H9 (cell line): ENCODE results near the gene TMEM187. TPM values are rescaled to one million over a fixed set of nuclear protein-coding genes. Genes with fewer than 3 reads are reported as not detected.

Experiments
- DNase-seq: peaks from one replicate; pipeline ENCODE4 v3.0.0-alpha.2; 2017
- H2AFZ ChIP-seq: one replicate; pipeline ENCODE4 v1.6.1; 2013; ENCODE audit warnings: mild to moderate bottlenecking, low read length, control low read depth, moderate library complexity
- H2AK5ac ChIP-seq: 2 replicates; pipeline ENCODE4 v1.6.1; 2013; ENCODE audit warnings: low read length, control low read depth, mixed read lengths; ENCODE audit not compliant: insufficient read length
- H2BK120ac ChIP-seq: one replicate; pipeline ENCODE4 v1.6.1; 2013; ENCODE audit warnings: low read depth, mild to moderate bottlenecking, low read length, control low read depth, inconsistent platforms; ENCODE audit not compliant: poor library complexity, severe bottlenecking
- H2BK12ac ChIP-seq: 2 replicates; pipeline ENCODE4 v1.6.1; 2013; ENCODE audit warnings: low read length, control low read depth, mixed read lengths, low read depth; ENCODE audit not compliant: insufficient read length
- H2BK15ac ChIP-seq: 2 replicates; pipeline ENCODE4 v1.6.1; 2013; ENCODE audit warnings: low read depth, low read length, control low read depth
- H2BK20ac ChIP-seq: one replicate; pipeline ENCODE4 v1.6.1; 2013; ENCODE audit warnings: low read depth, mild to moderate bottlenecking, low read length, control low read depth, inconsistent platforms; ENCODE audit not compliant: poor library complexity, severe bottlenecking
- H2BK5ac ChIP-seq: 2 replicates; pipeline ENCODE4 v1.6.1; 2013; ENCODE audit warnings: low read length, control low read depth, mixed read lengths; ENCODE audit not compliant: insufficient read length
- H3K14ac ChIP-seq: 2 replicates; pipeline ENCODE4 v1.6.1; 2013; ENCODE audit warnings: low read length, control low read depth; ENCODE audit not compliant: insufficient read depth
- H3K18ac ChIP-seq: 2 replicates; pipeline ENCODE4 v1.6.1; 2013; ENCODE audit warnings: low read depth, mild to moderate bottlenecking, mixed read lengths, low read length, control low read depth; ENCODE audit not compliant: insufficient read length
- H3K23ac ChIP-seq: 2 replicates; pipeline ENCODE4 v1.6.1; 2013; ENCODE audit warnings: low read length, control low read depth, mixed read lengths, low read depth; ENCODE audit not compliant: insufficient read length
- H3K23me2 ChIP-seq: 2 replicates; pipeline ENCODE4 v1.6.1; 2013; ENCODE audit warnings: low read depth, mild to moderate bottlenecking, mixed read lengths, low read length, control low read depth; ENCODE audit not compliant: insufficient read length, poor library complexity, severe bottlenecking
- H3K27ac ChIP-seq: 2 replicates; pipeline ENCODE4 v1.5.1; 2013; ENCODE audit warnings: low read length, control low read depth, mixed read lengths, low read depth; ENCODE audit not compliant: insufficient read length
- H3K27me3 ChIP-seq: 2 replicates; pipeline ENCODE4 v1.6.1; 2013; ENCODE audit warnings: low read length, control low read depth, inconsistent platforms; ENCODE audit not compliant: insufficient read depth
- H3K4ac ChIP-seq: 2 replicates; pipeline ENCODE4 v1.6.1; 2013; ENCODE audit warnings: low read depth, mild to moderate bottlenecking, control low read depth, inconsistent platforms, low read length, moderate library complexity
- H3K4me1 ChIP-seq: 2 replicates; pipeline ENCODE4 v1.6.1; 2013; ENCODE audit warnings: low read length, control low read depth, inconsistent platforms; ENCODE audit not compliant: insufficient read depth
- H3K4me2 ChIP-seq: 2 replicates; pipeline ENCODE4 v1.6.1; 2013; ENCODE audit warnings: low read length, control low read depth, mixed read lengths; ENCODE audit not compliant: insufficient read length, insufficient read depth
- H3K56ac ChIP-seq: 2 replicates; pipeline ENCODE4 v1.6.1; 2013; ENCODE audit warnings: low read depth, mild to moderate bottlenecking, mixed read lengths, low read length, control low read depth; ENCODE audit not compliant: insufficient read length
- H3K79me1 ChIP-seq: 2 replicates; pipeline ENCODE4 v1.6.1; 2013; ENCODE audit warnings: low read depth, mild to moderate bottlenecking, moderate library complexity, low read length, control low read depth, inconsistent platforms; ENCODE audit not compliant: insufficient read depth, poor library complexity, severe bottlenecking
- H3K79me2 ChIP-seq: 2 replicates; pipeline ENCODE4 v1.6.1; 2013; ENCODE audit warnings: low read length, control low read depth, inconsistent platforms; ENCODE audit not compliant: insufficient read depth
- H3K9ac ChIP-seq: 2 replicates; pipeline ENCODE4 v1.6.1; 2013; ENCODE audit warnings: low read length, control low read depth, mixed read lengths; ENCODE audit not compliant: insufficient read length; ENCODE audit errors: extremely low read depth
- H3K9me3 ChIP-seq: one replicate; pipeline ENCODE4 v1.6.1; 2013; ENCODE audit warnings: low read depth, low read length, inconsistent platforms; ENCODE audit not compliant: control insufficient read depth
- H3T11ph ChIP-seq: one replicate; pipeline ENCODE4 v1.6.1; 2013; ENCODE audit warnings: mild to moderate bottlenecking, low read length, control low read depth, inconsistent platforms
- H4K20me1 ChIP-seq: one replicate; pipeline ENCODE4 v1.6.1; 2013; ENCODE audit not compliant: control insufficient read depth, insufficient read length, insufficient read depth
- H4K5ac ChIP-seq: 2 replicates; pipeline ENCODE4 v1.6.1; 2013; ENCODE audit warnings: low read depth, mild to moderate bottlenecking, mixed read lengths, low read length, control low read depth; ENCODE audit not compliant: insufficient read length
- H4K8ac ChIP-seq: replicated peaks from 2 replicates; pipeline ENCODE4 v1.6.1; 2013; ENCODE audit warnings: low read length, control low read depth, mixed read lengths, low read depth; ENCODE audit not compliant: insufficient read length
- H4K91ac ChIP-seq: 2 replicates; pipeline ENCODE4 v1.6.1; 2013; ENCODE audit warnings: low read depth, mild to moderate bottlenecking, moderate library complexity, mixed read lengths, low read length, control low read depth; ENCODE audit not compliant: insufficient read length
- H3K27ac Mint-ChIP-seq, 3 experiments: 2 replicates in 2 of 3; 3 replicates in 1 of 3; pipeline ENCODE4 v1.8.0; 2020 to 2021; ENCODE audit warnings: mixed read lengths in 3 of 3, mild to moderate bottlenecking in 1 of 3, moderate library complexity in 1 of 3
- H3K27me3 Mint-ChIP-seq: 2 replicates; pipeline ENCODE4 v1.8.0; 2021; ENCODE audit warnings: low read depth, mild to moderate bottlenecking, moderate library complexity, mixed read lengths
- H3K36me3 Mint-ChIP-seq, 3 experiments: 2 replicates in 2 of 3; 3 replicates in 1 of 3; pipeline ENCODE4 v1.8.0; 2020 to 2021; ENCODE audit warnings: low read depth in 3 of 3, mixed read lengths in 3 of 3; ENCODE audit not compliant: insufficient read depth in 1 of 3
- H3K4me1 Mint-ChIP-seq, 2 experiments: 2 replicates each; pipeline ENCODE4 v1.8.0; 2020; ENCODE audit warnings: mixed read lengths in 2 of 2
- H3K4me3 Mint-ChIP-seq, 2 experiments: 2 replicates in 1 of 2; 3 replicates in 1 of 2; pipeline ENCODE4 v1.8.0; 2020 to 2021; ENCODE audit warnings: mild to moderate bottlenecking in 2 of 2, mixed read lengths in 2 of 2, moderate library complexity in 1 of 2
- H3K9me3 Mint-ChIP-seq, 2 experiments: 2 replicates in 1 of 2; 3 replicates in 1 of 2; pipeline ENCODE4 v1.8.0; 2020; ENCODE audit warnings: mild to moderate bottlenecking in 2 of 2, mixed read lengths in 2 of 2, moderate library complexity in 1 of 2
- WGBS: extraction: QIAGEN DNeasy Blood & Tissue Kit; methylation state at CpG from one replicate; pipeline ENCODE4 v1.1.7; 2013; ENCODE audit warnings: missing lambda C conversion rate, low lambda C conversion rate, mixed read lengths; ENCODE audit not compliant: insufficient read length; ENCODE audit errors: extremely low coverage; 5-methylcytosine and 5-hydroxymethylcytosine counted together
- total RNA-seq: library from RNA; stranded (reverse); gene quantifications from 2 replicates; pipeline ENCODE4 v1.2.1, GENCODE V29; 2021
- TF ChIP-seq, protein P1 (sequence below): fragments of 200-600 bp; sonication (generic); conservative IDR thresholded peaks from 3 replicates; pipeline ENCODE4 v1.8.0; 2021; ENCODE audit warnings: antibody characterized with exemption, mild to moderate bottlenecking

TMEM187 gene
- total RNA-seq, 1 experiment from 2014 or later = 2.7 TPM

DNA sequence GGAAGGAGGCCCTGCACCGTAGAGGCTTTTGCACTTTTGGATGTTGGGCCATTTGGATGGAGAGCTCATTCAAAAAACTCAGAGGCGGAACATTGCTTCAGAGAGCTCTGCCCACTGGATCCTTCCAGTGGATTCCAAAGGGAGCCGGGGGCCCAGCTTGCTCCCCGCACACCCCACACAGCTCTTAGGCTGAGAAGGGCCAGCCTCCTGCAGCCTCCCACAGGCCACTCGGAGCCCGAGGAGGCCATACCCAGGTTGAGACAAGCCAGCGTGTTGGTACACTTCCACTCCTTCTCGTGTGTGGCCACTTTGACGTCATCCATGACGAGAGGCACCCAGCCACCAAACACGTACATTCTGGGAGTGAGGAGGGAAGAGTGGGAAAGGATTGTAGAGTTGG, 11.3 kb upstream of the TMEM187 start:
- no CpG with 5 or more reads among the region's 11 CpGs for whole genome bisulfite sequencing
- no peaks in the 10 kb centered on the region for H3K23me2 ChIP-seq
- H2AK5ac ChIP-seq = no peak overlapping the region
- H2BK15ac ChIP-seq = no peak overlapping the region
- H4K8ac ChIP-seq = no peak overlapping the region
- H3K9ac ChIP-seq = no peak overlapping the region
- H3K9me3 Mint-ChIP-seq = peaks cover 0 to 3% of the 10 kb centered on the region in 2 experiments; a peak in 1 of 5 replicates
- H3K27me3 Mint-ChIP-seq = peaks cover 1% of the 10 kb centered on the region; the same call in 1 of the 2 replicates
- no peak overlapping the region for H3K14ac ChIP-seq
- no peak overlapping the region for H3K4me3 Mint-ChIP-seq
- DNase-seq = no peak
- no peak overlapping the region for H3K4me2 ChIP-seq
- no peaks in the 10 kb centered on the region for H4K20me1 ChIP-seq
- H2BK5ac ChIP-seq = no peak overlapping the region
- H4K5ac ChIP-seq = no peak overlapping the region
- H3K79me2 ChIP-seq = peaks cover 16% of the 10 kb centered on the region; the same call in 1 of the 2 replicates
- peaks cover 4% of the 10 kb centered on the region in 2 experiments for H3K4me1 Mint-ChIP-seq
- no peak overlapping the region for H3K18ac ChIP-seq
- H3K27ac ChIP-seq = no peak overlapping the region
- H3K4ac ChIP-seq = no peak overlapping the region
- H2AFZ ChIP-seq = no peak overlapping the region
- no peak overlapping the region for H2BK12ac ChIP-seq
- TF ChIP-seq, protein P1, sequence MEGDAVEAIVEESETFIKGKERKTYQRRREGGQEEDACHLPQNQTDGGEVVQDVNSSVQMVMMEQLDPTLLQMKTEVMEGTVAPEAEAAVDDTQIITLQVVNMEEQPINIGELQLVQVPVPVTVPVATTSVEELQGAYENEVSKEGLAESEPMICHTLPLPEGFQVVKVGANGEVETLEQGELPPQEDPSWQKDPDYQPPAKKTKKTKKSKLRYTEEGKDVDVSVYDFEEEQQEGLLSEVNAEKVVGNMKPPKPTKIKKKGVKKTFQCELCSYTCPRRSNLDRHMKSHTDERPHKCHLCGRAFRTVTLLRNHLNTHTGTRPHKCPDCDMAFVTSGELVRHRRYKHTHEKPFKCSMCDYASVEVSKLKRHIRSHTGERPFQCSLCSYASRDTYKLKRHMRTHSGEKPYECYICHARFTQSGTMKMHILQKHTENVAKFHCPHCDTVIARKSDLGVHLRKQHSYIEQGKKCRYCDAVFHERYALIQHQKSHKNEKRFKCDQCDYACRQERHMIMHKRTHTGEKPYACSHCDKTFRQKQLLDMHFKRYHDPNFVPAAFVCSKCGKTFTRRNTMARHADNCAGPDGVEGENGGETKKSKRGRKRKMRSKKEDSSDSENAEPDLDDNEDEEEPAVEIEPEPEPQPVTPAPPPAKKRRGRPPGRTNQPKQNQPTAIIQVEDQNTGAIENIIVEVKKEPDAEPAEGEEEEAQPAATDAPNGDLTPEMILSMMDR = no peak
- no peak overlapping the region for H3T11ph ChIP-seq
- no peaks in the 10 kb centered on the region for H3K27me3 ChIP-seq
- no peak overlapping the region for H3K27ac Mint-ChIP-seq
- no peaks in the 10 kb centered on the region for H3K4me1 ChIP-seq
- H3K9me3 ChIP-seq = no peaks in the 10 kb centered on the region
- H3K36me3 Mint-ChIP-seq = peaks cover 67 to 88% (median 86%) of the 10 kb centered on the region in 3 experiments
- H2BK120ac ChIP-seq = no peak overlapping the region
- no peak overlapping the region for H3K56ac ChIP-seq
- H3K23ac ChIP-seq = no peak overlapping the region
- H2BK20ac ChIP-seq = no peak overlapping the region
- no peak overlapping the region for H4K91ac ChIP-seq
- peaks cover 5% of the 10 kb centered on the region for H3K79me1 ChIP-seq
